Measurements from ENCODE around the gene CCDC134. TPM values are rescaled to one million over a fixed set of nuclear protein-coding genes. Genes with fewer than 3 reads are reported as not detected.

Gene CCDC134
- polyA plus RNA-seq, 1 donor from 2014 or later = 2.2 TPM

- Histone ChIP-seq H3K9me2 (ENCODE audit: insufficient read depth, low read length) (no peaks in the 10 kb centered on the region), H3K4me3 (ENCODE audit: low read length) (peak overlapping the region; percentile 26), H3F3A (ENCODE audit: insufficient read depth, low read length, poor library complexity, severe bottlenecking) (peaks cover 4% of the 10 kb centered on the region), H3K9ac (ENCODE audit: low read length) (no peak overlapping the region), H3K27me3 (ENCODE audit: insufficient read depth, low read depth, low read length) (no peaks in the 10 kb centered on the region), H3K36me3 (ENCODE audit: insufficient read depth, low read length) (peaks cover 14% of the 10 kb centered on the region), H4K20me1 (ENCODE audit: insufficient read depth) (peaks cover 18% of the 10 kb centered on the region), H3K27ac (ENCODE audit: low read length) (no peak overlapping the region), H3K9me3 (ENCODE audit: low read length) (no peaks in the 10 kb centered on the region), H3K4me2 (ENCODE audit: low read length) (no peak overlapping the region), H2AFZ (ENCODE audit: low read depth, low read length) (no peak overlapping the region), H3K79me2 (replicated peaks; ENCODE audit: insufficient read depth, low read length) (peaks cover 96% of the 10 kb centered on the region)
- TF ChIP-seq RAD21 (conservative IDR thresholded peaks at IDR 0.05) = no peak
- TF ChIP-seq MXI1 (conservative IDR thresholded peaks at IDR 0.05; ENCODE audit: poor library complexity, severe bottlenecking) = no peak
- no peak for TF ChIP-seq EZH2 (IDR thresholded peaks at IDR 0.05; ENCODE audit: borderline replicate concordance, insufficient read depth, low read length, poor library complexity, severe bottlenecking)
- TF ChIP-seq, protein P1, sequence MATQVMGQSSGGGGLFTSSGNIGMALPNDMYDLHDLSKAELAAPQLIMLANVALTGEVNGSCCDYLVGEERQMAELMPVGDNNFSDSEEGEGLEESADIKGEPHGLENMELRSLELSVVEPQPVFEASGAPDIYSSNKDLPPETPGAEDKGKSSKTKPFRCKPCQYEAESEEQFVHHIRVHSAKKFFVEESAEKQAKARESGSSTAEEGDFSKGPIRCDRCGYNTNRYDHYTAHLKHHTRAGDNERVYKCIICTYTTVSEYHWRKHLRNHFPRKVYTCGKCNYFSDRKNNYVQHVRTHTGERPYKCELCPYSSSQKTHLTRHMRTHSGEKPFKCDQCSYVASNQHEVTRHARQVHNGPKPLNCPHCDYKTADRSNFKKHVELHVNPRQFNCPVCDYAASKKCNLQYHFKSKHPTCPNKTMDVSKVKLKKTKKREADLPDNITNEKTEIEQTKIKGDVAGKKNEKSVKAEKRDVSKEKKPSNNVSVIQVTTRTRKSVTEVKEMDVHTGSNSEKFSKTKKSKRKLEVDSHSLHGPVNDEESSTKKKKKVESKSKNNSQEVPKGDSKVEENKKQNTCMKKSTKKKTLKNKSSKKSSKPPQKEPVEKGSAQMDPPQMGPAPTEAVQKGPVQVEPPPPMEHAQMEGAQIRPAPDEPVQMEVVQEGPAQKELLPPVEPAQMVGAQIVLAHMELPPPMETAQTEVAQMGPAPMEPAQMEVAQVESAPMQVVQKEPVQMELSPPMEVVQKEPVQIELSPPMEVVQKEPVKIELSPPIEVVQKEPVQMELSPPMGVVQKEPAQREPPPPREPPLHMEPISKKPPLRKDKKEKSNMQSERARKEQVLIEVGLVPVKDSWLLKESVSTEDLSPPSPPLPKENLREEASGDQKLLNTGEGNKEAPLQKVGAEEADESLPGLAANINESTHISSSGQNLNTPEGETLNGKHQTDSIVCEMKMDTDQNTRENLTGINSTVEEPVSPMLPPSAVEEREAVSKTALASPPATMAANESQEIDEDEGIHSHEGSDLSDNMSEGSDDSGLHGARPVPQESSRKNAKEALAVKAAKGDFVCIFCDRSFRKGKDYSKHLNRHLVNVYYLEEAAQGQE (IDR thresholded peaks at IDR 0.05; ENCODE audit: borderline replicate concordance) = no peak
- TF ChIP-seq POLR2AphosphoS5 (IDR thresholded peaks at IDR 0.05) = no peak
- no peak for TF ChIP-seq SMC3 (conservative IDR thresholded peaks at IDR 0.05; ENCODE audit: poor library complexity)
- TF ChIP-seq TAF1 (IDR thresholded peaks at IDR 0.05; ENCODE audit: low read depth) = no peak
- TF ChIP-seq, protein P2, sequence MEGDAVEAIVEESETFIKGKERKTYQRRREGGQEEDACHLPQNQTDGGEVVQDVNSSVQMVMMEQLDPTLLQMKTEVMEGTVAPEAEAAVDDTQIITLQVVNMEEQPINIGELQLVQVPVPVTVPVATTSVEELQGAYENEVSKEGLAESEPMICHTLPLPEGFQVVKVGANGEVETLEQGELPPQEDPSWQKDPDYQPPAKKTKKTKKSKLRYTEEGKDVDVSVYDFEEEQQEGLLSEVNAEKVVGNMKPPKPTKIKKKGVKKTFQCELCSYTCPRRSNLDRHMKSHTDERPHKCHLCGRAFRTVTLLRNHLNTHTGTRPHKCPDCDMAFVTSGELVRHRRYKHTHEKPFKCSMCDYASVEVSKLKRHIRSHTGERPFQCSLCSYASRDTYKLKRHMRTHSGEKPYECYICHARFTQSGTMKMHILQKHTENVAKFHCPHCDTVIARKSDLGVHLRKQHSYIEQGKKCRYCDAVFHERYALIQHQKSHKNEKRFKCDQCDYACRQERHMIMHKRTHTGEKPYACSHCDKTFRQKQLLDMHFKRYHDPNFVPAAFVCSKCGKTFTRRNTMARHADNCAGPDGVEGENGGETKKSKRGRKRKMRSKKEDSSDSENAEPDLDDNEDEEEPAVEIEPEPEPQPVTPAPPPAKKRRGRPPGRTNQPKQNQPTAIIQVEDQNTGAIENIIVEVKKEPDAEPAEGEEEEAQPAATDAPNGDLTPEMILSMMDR (IDR thresholded peaks at IDR 0.05; ENCODE audit: poor library complexity, severe bottlenecking) = no peak
- TF ChIP-seq EP300 (conservative IDR thresholded peaks at IDR 0.05; ENCODE audit: poor library complexity, severe bottlenecking) = no peak
Measured at GRCh38 chr22:41841085-41841712, 40.7 kb downstream of the CCDC134 start.

DNA sequence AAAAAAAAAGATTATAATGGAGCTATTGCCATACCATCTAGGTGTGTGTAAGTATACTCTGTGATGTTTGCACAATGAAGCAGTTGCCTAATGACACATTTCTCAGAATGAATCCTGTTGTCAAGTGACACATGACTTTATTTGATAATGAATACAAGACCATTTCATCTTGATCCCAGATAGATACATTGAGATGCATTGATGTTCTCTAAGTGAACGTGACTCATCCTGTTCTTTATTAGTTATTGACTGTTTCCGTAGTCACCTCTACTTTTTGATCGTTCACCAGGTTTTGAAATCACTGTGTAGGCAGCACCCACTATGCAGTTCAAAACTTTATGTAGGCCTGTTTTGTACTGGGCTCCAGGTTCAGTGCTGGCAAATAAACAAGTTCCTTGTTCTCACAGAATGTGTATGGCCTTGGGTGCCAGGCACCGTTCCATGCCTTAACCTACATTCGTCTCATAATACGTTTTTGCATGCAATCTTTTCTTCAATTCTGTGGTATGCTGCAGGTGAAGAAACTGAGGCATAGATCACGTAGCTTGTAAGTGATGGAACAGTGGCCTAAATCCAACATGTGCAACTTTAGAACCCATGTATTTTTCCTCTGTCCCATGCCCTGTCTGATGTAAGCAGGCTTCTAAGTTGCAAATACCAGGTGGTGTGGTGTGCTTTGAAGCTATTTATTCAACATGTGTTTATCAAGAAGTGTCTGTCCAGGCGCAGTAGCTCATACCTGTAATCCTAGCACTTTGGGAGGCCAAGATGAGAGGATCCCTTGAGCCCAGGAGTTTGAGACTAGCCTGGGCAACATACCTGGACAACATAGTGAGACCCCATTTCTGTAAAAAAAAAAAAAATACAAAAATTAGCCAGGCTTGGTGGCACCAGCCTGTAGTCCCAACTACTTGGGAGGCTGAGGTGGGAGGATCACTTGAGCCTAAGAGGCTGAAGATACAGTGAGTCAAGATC lies 42.8 kb downstream of the CCDC134 start:
- Histone ChIP-seq H3K36me3 (ENCODE audit: insufficient read depth, low read length) (peaks cover 7% of the 10 kb centered on the region), H4K20me1 (ENCODE audit: insufficient read depth) (peaks cover 18% of the 10 kb centered on the region), H3K9ac (ENCODE audit: low read length) (no peak overlapping the region), H3K27ac (ENCODE audit: low read length) (no peak overlapping the region), H3K79me2 (replicated peaks; ENCODE audit: insufficient read depth, low read length) (peaks cover 94% of the 10 kb centered on the region), H2AFZ (ENCODE audit: low read depth, low read length) (no peak overlapping the region), H3K4me3 (ENCODE audit: low read length) (no peak overlapping the region), H3K27me3 (ENCODE audit: insufficient read depth, low read depth, low read length) (no peaks in the 10 kb centered on the region), H3K9me2 (ENCODE audit: insufficient read depth, low read length) (no peaks in the 10 kb centered on the region), H3F3A (ENCODE audit: insufficient read depth, low read length, poor library complexity, severe bottlenecking) (peaks cover 4% of the 10 kb centered on the region), H3K4me2 (ENCODE audit: low read length) (no peak overlapping the region), H3K9me3 (ENCODE audit: low read length) (no peaks in the 10 kb centered on the region)
- no peak for TF ChIP-seq TAF1 (IDR thresholded peaks at IDR 0.05; ENCODE audit: low read depth)
- no peak for TF ChIP-seq EP300 (conservative IDR thresholded peaks at IDR 0.05; ENCODE audit: poor library complexity, severe bottlenecking)
- TF ChIP-seq POLR2AphosphoS5 (IDR thresholded peaks at IDR 0.05) = no peak
- no peak for TF ChIP-seq EZH2 (IDR thresholded peaks at IDR 0.05; ENCODE audit: borderline replicate concordance, insufficient read depth, low read length, poor library complexity, severe bottlenecking)
- TF ChIP-seq RAD21 (conservative IDR thresholded peaks at IDR 0.05) = no peak
- TF ChIP-seq MXI1 (conservative IDR thresholded peaks at IDR 0.05; ENCODE audit: poor library complexity, severe bottlenecking) = no peak
- no peak for TF ChIP-seq SMC3 (conservative IDR thresholded peaks at IDR 0.05; ENCODE audit: poor library complexity)
- TF ChIP-seq, protein P1 (IDR thresholded peaks at IDR 0.05; ENCODE audit: borderline replicate concordance) = no peak
- TF ChIP-seq, protein P2 (IDR thresholded peaks at IDR 0.05; ENCODE audit: poor library complexity, severe bottlenecking) = no peak
